GM19351 (cell line): Measurements from ENCODE around the gene PGP.
"Not testable (repeated sequence)": the region's sequence is repeated elsewhere in the genome, so short reads cannot be mapped to it uniquely, and the experiment has no call there.

Experiments
- ATAC-seq: cut with Tn5 transposase; IDR thresholded peaks from one replicate; pipeline ENCODE4 v1.9.1; 2021; ENCODE audit warnings: mild to moderate bottlenecking, moderate library complexity; ENCODE audit not compliant: unreplicated experiment

The PGP gene

GRCh38 chr16:2214719-2214968, at the start of gene PGP:
PGP (minus strand) TSS chr16:2214840; CDS start chr16:2214777, 63 bp downstream.
- peak; percentile 85 for ATAC-seq

GRCh38 chr16:2263026-2263425, 48.4 kb upstream of the PGP start:
- ATAC-seq, result not testable (repeated sequence)

GRCh38 chr16:2260250-2260649, 45.6 kb upstream of the PGP start:
- ATAC-seq, result no peak

GRCh38 chr16:2258530-2258929, 43.9 kb upstream of the PGP start:
- ATAC-seq, result not testable (repeated sequence)

- ATAC-seq, result no peak
Observed at GRCh38 chr16:2257726-2258125, 43.1 kb upstream of the PGP start.

GRCh38 chr16:2256531-2257140, 42.0 kb upstream of the PGP start:
- ATAC-seq, result no peak

- no peak for ATAC-seq
Observed at GRCh38 chr16:2253293-2253692, 38.7 kb upstream of the PGP start.

- ATAC-seq, result no peak
Observed at GRCh38 chr16:2252806-2253148, 38.1 kb upstream of the PGP start.

- peak; percentile 84 for ATAC-seq
Observed at GRCh38 chr16:2251296-2252111, 36.9 kb upstream of the PGP start, which contains the start of gene ECI1. ECI1 (minus strand) TSS chr16:2251587; CDS start chr16:2251566, 21 bp downstream.

- peak; percentile 22 for ATAC-seq
Observed at GRCh38 chr16:2250652-2251295, 36.1 kb upstream of the PGP start.

GRCh38 chr16:2246301-2246885, 31.8 kb upstream of the PGP start:
- no peak for ATAC-seq

GRCh38 chr16:2244926-2245795, 30.5 kb upstream of the PGP start:
- ATAC-seq, result no peak

GRCh38 chr16:2244301-2244700, 29.7 kb upstream of the PGP start:
- no peak for ATAC-seq

GRCh38 chr16:2243781-2244180, 29.1 kb upstream of the PGP start:
- ATAC-seq, result no peak

- no peak for ATAC-seq
Observed at GRCh38 chr16:2243031-2243528, 28.4 kb upstream of the PGP start.

- no peak for ATAC-seq
Observed at GRCh38 chr16:2242598-2242997, 28.0 kb upstream of the PGP start.

GRCh38 chr16:2240331-2240730, 25.7 kb upstream of the PGP start:
- ATAC-seq, result not testable (repeated sequence)

GRCh38 chr16:2238838-2239675, 24.4 kb upstream of the PGP start:
- ATAC-seq, result no peak

GRCh38 chr16:2238150-2238837, 23.7 kb upstream of the PGP start:
- no peak for ATAC-seq
